ENCODE data around the gene AP3M1.

Gene AP3M1

GRCh38 chr10:74079028-74079935 is 71.3 kb downstream of the AP3M1 start:
- no peak for DNase-seq

DNA sequence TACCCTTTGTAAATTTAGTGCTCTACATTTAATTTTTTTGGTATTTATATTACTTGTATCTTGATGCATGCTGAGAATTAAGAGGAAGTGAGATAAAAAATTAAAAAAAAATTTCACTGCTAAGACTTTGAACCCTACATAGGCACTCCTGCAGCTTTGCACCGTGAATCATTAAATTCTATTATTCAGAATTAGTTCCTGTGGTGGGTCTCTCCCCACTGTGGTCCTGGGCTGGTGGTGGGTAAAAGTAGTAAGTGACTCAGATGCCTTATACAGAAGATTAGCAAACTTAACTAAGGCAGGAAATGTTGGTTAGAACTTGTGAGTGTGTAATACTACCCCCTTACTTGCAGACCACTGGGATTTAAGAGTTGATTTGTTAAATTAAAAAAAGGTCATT is 72.6 kb downstream of the AP3M1 start:
- no peak for DNase-seq

DNA sequence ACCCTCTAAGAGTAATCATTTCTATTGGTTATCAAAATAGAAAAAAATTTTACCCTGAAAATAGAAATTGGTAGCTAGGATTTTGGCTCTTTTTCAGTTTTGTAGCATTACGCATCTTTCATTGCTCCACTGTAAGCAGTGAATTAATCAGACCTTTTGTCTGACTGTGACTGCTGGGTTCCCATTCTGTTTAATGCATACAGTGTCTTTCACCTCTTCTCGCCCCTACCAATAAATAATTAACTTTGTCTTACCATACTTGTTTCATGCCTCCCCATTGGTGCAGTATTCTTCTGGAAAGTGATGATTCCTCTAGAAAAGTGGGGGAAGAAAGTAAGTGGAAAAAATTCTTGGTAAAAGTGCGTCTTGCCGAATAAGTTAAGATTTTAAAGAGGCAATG is 73.2 kb downstream of the AP3M1 start:
- no peak for DNase-seq

DNA sequence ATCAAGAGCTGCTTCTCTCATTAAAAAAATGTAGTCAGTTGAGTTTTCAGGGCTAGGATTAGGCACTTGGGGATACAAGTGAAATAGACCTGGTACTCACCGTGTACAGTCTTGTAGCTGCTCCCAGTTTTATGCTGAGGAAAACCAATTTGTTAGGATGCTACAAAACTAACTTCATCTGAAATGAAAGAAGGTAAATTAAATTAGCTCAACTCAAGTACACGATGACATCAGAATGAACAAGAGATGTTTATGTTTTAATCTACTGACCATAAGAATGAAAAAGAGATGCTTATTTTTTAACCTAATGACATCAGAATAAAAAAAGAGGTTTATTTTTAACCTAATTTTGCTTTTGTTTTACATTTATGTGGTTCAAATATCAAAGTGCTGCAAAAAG is 73.7 kb downstream of the AP3M1 start:
- no peak for DNase-seq

GRCh38 chr10:74075906-74076305 is 74.7 kb downstream of the AP3M1 start:
- no peak for DNase-seq

DNA sequence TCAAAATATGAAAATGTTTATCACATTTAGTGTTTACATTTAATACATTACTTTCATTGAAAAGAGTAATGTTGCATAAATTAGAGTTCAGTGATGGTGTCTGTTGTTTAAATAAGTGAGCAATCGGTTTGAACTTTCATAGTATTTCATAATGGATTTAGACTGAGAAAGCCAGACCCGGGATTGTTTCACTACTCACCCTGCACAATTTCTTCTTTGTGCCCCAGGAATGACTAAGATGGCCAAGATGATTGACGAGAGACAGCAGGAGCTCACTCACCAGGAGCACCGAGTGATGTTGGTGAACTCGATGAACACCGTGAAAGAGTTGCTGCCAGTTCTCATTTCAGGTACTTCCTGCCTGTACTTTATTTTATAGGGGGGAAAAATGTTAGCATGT is 78.1 kb downstream of the AP3M1 start:
- no peak for DNase-seq

DNA sequence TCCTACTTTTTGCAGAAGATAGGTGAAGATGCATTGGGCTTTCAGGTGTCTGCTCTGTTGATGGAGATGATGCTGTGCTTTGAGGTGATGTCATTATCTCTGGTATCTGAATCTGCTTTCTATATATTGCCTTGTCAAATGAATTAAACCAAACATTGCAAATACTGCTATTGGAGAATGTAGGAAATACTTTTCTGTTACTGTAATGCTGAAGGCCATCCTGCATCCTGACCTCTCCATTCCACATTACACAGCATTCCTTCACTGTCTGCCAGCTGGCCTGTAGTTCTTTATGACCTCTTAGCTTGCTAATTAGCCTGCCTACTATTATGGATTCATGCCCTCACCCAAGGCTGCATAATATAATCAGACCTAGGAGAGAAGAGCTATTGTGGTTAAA is 79.5 kb downstream of the AP3M1 start:
- DNase-seq: no peak

Data from cerebellar nuclear complex (tissue), 1 donor.